Measurements from ENCODE around the gene CFAP65.

Gene CFAP65

DNA sequence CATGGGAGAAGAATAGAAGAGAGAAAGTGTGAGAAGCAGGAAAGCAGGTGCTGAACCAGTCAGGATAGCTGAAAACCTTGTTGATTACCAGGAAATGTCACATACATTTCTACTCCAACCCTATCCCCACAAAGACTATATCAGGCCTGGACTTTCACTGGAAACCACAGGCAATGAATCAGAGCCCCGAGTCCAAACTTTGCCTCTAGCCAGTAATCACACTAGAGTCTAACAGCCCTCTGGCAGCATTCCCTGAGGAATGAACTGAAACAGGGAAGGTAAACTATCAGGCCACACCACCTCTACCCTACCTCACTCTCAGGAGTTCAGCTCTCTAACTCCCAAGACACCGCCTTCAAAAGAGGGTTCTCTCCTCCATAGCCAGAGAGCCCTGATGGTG lies 38.1 kb upstream of the CFAP65 start:
- H3K9me3 ChIP-seq (ENCODE audit: control insufficient read depth, low read length), result no peaks in the 10 kb centered on the region
- no peak overlapping the region for H3K27ac ChIP-seq (ENCODE audit: low read depth, low read length, severe bottlenecking)
- WGBS, 2 experiments (ENCODE audit: insufficient coverage in 2 of 2), result 77 to 100% methylated on average over 2 of the region's 2 CpGs
- no peak overlapping the region for H3K4me3 ChIP-seq (ENCODE audit: extremely low read depth, insufficient read depth, low read length, poor library complexity, severe bottlenecking)
- peaks cover 18% of the 10 kb centered on the region for H3K36me3 ChIP-seq (ENCODE audit: control insufficient read depth, insufficient read depth, low read length)
- H3K4me1 ChIP-seq (ENCODE audit: control insufficient read depth, insufficient read depth, low read length, poor library complexity, severe bottlenecking), result no peaks in the 10 kb centered on the region

DNA sequence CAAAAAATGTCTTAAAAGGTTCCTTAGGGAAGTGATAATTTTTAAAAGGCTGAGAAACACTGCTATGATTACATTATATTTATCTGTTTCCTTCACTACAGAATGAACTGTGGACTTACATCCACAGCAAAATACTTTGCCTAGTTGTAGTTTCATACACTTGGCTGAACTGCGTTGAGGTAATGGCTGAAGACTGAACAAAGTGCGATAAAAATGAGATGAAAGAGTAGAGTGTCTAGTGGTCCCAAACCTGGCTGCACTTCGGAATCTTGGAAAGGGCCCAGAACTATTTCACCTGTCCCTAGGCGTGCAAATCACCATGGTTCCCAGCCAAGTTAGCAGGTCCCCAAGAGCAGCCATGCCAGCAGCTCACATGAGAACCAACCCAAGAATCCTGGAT lies 37.6 kb upstream of the CFAP65 start:
- Histone ChIP-seq H3K4me1 (ENCODE audit: control insufficient read depth, insufficient read depth, low read length, poor library complexity, severe bottlenecking) (no peaks in the 10 kb centered on the region), H3K9me3 (ENCODE audit: control insufficient read depth, low read length) (no peaks in the 10 kb centered on the region), H3K27ac (ENCODE audit: low read depth, low read length, severe bottlenecking) (no peak overlapping the region), H3K4me3 (ENCODE audit: extremely low read depth, insufficient read depth, low read length, poor library complexity, severe bottlenecking) (no peak overlapping the region), H3K36me3 (ENCODE audit: control insufficient read depth, insufficient read depth, low read length) (peaks cover 18% of the 10 kb centered on the region)
- WGBS, 2 experiments (ENCODE audit: insufficient coverage in 2 of 2), result 100% methylated on average over 1 to 4 of the region's 4 CpGs

DNA sequence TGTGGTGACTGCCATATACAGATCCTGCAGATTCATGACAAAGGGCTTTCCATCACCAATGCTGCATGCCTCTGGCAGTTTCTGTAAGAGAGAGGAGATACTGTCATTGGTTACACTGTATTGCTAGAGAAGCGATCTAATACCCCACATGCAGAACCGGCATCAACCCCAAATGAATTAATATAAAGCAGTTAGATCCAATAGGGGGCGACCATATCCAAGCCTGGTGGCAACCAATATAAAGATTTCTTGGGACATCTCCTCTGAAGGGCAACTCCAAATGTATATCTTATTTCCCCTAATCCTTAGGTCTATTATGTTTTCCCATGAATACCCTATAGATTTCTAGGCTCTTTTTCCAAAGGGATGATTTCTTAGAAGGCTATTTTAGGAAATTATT lies 36.8 kb upstream of the CFAP65 start:
- Histone ChIP-seq H3K4me1 (ENCODE audit: control insufficient read depth, insufficient read depth, low read length, poor library complexity, severe bottlenecking) (peaks cover 5% of the 10 kb centered on the region), H3K4me3 (ENCODE audit: extremely low read depth, insufficient read depth, low read length, poor library complexity, severe bottlenecking) (no peak overlapping the region), H3K27ac (ENCODE audit: low read depth, low read length, severe bottlenecking) (no peak overlapping the region), H3K9me3 (ENCODE audit: control insufficient read depth, low read length) (no peaks in the 10 kb centered on the region), H3K36me3 (ENCODE audit: control insufficient read depth, insufficient read depth, low read length) (peaks cover 18% of the 10 kb centered on the region)
- 60 to 75% methylated on average over 1 of the region's 3 CpGs for WGBS, 2 experiments (ENCODE audit: insufficient coverage in 2 of 2)

DNA sequence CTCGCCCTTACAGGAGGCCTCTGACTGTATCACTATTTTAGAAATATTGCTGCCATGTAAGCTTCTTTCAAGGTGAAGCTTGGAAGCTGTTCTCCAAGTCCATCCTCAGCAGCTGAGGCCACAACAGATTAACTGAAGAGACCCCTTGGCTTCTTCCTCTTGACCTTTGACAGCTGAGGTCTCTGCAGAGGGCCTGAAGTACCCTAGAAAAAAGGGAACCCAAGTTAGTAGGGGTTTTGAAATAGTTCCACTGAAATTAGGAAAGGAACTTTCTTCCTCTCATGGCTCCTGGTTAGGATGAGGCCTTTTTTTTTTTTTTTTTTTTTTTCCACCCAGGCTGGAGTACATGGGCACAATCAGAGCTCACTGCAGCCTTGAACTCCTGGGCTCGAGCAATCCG lies 34.9 kb upstream of the CFAP65 start:
- Histone ChIP-seq H3K36me3 (ENCODE audit: control insufficient read depth, insufficient read depth, low read length) (peaks cover 18% of the 10 kb centered on the region), H3K4me1 (ENCODE audit: control insufficient read depth, insufficient read depth, low read length, poor library complexity, severe bottlenecking) (peaks cover 5% of the 10 kb centered on the region), H3K9me3 (ENCODE audit: control insufficient read depth, low read length) (no peaks in the 10 kb centered on the region), H3K27ac (ENCODE audit: low read depth, low read length, severe bottlenecking) (no peak overlapping the region), H3K4me3 (ENCODE audit: extremely low read depth, insufficient read depth, low read length, poor library complexity, severe bottlenecking) (no peak overlapping the region)
- 72 to 90% methylated on average over 2 to 3 of the region's 3 CpGs for WGBS, 2 experiments (ENCODE audit: insufficient coverage in 2 of 2)

DNA sequence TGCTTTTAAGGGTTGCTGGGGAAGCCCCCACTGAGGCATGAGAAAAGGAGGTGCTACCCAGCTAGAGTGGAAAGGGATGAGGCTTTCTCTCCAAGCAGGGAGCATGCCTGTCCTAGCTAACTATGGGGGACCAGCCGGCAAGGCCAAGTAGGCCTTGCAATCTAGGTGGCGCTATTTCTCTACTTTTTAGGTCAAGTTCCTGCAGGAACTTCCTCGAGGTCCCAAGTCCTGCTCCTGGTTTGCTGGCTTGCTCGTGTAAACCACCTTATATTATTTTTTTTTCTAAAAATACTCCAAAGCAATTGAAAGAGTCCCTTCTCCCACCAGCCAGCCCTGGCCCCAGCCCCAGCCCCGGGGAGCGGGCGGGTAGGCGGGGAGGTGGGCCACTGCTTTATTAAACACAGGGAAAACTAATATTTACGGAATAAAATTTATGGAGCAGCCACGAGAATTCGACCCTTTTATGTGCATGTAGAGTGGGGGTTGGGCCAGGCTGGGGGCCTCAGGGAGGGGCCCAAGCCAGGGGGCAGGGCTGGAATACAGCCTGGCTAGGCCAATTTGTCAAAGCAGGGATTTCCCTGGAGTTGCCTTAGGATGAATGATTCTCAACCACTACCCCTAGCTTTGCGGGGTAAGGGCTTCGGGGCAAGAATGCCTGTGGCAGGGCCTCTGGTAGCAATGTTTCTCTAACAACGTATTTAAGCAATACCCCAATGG lies 32.3 kb upstream of the CFAP65 start:
- Histone ChIP-seq H3K36me3 (ENCODE audit: control insufficient read depth, insufficient read depth, low read length) (peaks cover 18% of the 10 kb centered on the region), H3K9me3 (ENCODE audit: control insufficient read depth, low read length) (no peaks in the 10 kb centered on the region), H3K4me1 (ENCODE audit: control insufficient read depth, insufficient read depth, low read length, poor library complexity, severe bottlenecking) (peaks cover 5% of the 10 kb centered on the region), H3K4me3 (ENCODE audit: extremely low read depth, insufficient read depth, low read length, poor library complexity, severe bottlenecking) (no peak overlapping the region), H3K27ac (ENCODE audit: low read depth, low read length, severe bottlenecking) (no peak overlapping the region)
- WGBS, 2 experiments (ENCODE audit: insufficient coverage in 2 of 2), result 13 to 44% methylated on average over 4 to 9 of the region's 14 CpGs

DNA sequence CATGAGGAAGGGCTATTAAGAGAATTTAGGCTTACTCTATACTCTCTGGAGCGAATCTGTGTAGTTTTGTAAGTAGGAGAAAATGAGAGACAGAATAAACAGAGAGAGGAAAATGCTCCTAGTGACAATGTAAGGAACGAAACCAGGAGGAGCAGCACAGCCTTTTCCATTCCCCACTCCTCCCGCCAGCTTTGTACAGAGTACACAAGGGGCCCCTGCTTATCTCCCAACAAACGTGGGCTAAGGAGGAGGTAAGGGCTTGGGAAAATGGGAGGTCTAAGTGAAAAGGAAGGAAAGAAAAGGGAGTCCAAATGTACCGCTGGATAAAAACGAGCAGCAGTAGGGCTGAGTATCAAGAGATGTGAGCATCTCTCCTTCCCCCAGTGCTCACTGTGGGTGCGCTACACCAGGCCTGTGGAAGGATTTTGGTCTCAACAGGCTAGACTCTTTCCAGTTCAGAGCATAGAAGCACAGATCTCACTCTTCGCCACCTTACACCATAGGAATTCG lies 31.5 kb upstream of the CFAP65 start:
- no peak overlapping the region for H3K4me3 ChIP-seq (ENCODE audit: extremely low read depth, insufficient read depth, low read length, poor library complexity, severe bottlenecking)
- peaks cover 5% of the 10 kb centered on the region for H3K4me1 ChIP-seq (ENCODE audit: control insufficient read depth, insufficient read depth, low read length, poor library complexity, severe bottlenecking)
- H3K27ac ChIP-seq (ENCODE audit: low read depth, low read length, severe bottlenecking), result no peak overlapping the region
- 79 to 100% methylated on average over 2 to 4 of the region's 9 CpGs for WGBS, 2 experiments (ENCODE audit: insufficient coverage in 2 of 2)
- peaks cover 17% of the 10 kb centered on the region for H3K36me3 ChIP-seq (ENCODE audit: control insufficient read depth, insufficient read depth, low read length)
- no peaks in the 10 kb centered on the region for H3K9me3 ChIP-seq (ENCODE audit: control insufficient read depth, low read length)

DNA sequence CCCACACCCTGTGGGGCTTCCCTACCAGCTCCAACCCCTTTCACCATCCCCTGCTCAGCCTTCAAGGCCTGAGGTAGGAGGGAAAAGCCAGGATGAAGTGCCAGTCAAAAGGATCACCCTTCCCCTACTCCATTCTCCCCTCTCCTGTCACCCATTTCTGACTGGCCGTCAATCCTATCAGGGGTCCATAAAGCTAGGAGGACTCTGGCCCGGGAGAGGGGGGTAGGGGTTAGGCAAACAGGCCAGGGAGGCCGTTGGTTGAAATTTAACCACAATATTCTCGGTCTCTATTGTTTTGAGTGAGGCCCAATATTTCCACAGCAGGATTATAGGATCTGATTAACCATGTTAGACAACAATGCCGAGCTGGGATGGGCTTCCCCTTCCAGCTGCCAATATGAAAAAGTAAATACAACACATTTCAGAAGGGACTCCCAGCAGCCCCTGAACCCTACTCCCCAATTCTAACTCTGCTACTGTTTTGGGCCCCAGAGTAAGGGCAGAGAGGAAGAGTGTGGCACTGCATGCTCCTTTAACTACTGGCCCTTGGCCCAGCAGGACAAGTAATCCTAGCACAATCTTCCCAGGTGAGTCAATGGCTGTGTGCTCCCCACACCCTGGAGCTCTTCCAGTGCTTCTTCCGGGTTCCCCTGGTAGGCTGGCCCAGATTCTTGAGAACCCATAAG lies 30.0 kb upstream of the CFAP65 start:
- peaks cover 5% of the 10 kb centered on the region for H3K36me3 ChIP-seq (ENCODE audit: control insufficient read depth, insufficient read depth, low read length)
- no peaks in the 10 kb centered on the region for H3K9me3 ChIP-seq (ENCODE audit: control insufficient read depth, low read length)
- H3K4me1 ChIP-seq (ENCODE audit: control insufficient read depth, insufficient read depth, low read length, poor library complexity, severe bottlenecking), result peaks cover 5% of the 10 kb centered on the region
- 93 to 96% methylated on average over 4 to 5 of the region's 6 CpGs for WGBS, 2 experiments (ENCODE audit: insufficient coverage in 2 of 2)
- no peak overlapping the region for H3K27ac ChIP-seq (ENCODE audit: low read depth, low read length, severe bottlenecking)
- H3K4me3 ChIP-seq (ENCODE audit: extremely low read depth, insufficient read depth, low read length, poor library complexity, severe bottlenecking), result no peak overlapping the region

DNA sequence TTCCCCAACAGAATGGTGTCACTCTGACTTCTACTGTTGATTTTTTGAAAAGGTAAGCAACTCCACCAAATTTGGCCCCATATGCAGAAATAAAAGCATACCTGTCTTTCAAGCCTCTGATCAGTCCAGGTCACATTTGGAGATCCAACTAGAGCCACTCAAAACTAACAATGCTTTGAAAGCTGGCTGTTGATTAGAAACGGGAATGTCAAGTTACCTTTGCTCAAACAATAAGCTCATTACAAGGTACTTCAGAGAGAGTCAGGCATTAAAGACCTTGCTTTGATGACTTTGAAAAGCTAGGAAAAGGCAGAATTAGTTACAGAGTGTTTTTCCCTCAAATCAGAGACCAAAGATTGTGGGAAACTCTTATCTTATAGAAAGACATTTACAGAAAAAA lies 24.2 kb upstream of the CFAP65 start:
- Histone ChIP-seq H3K4me1 (ENCODE audit: control insufficient read depth, insufficient read depth, low read length, poor library complexity, severe bottlenecking) (peaks cover 2% of the 10 kb centered on the region), H3K27ac (ENCODE audit: low read depth, low read length, severe bottlenecking) (no peak overlapping the region)
- no CpG with 5 or more reads among the region's 1 CpG for WGBS, 2 experiments (ENCODE audit: insufficient coverage in 2 of 2)

DNA sequence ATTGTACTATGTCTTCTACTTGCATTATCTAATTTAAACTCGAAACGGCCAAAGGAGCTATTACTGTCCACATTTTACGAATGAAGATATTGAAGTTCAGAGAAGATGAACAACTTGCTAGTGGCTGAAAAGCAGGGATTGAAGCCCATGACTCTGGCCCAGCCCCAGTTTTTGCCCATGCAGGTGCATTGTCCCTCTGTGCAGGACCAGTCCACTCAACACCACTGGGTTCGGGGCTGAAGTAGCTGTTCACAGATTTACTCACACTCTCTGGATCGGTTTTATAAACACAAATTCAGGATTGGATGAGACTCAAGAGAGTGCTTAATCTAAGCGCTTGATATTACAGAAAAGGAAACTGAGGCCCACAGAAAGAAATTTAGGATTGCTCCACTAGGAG lies 20.8 kb upstream of the CFAP65 start:
- 77 to 80% methylated on average over 3 to 5 of the region's 6 CpGs for WGBS, 2 experiments (ENCODE audit: insufficient coverage in 2 of 2)
- H3K4me3 ChIP-seq (ENCODE audit: extremely low read depth, insufficient read depth, low read length, poor library complexity, severe bottlenecking), result no peak overlapping the region
- H3K27ac ChIP-seq (ENCODE audit: low read depth, low read length, severe bottlenecking), result no peak overlapping the region
- no peaks in the 10 kb centered on the region for H3K36me3 ChIP-seq (ENCODE audit: control insufficient read depth, insufficient read depth, low read length)
- H3K9me3 ChIP-seq (ENCODE audit: control insufficient read depth, low read length), result no peaks in the 10 kb centered on the region
- H3K4me1 ChIP-seq (ENCODE audit: control insufficient read depth, insufficient read depth, low read length, poor library complexity, severe bottlenecking), result peaks cover 12% of the 10 kb centered on the region

More for the DNA sequence above, 24.2 kb upstream of the CFAP65 start:
- no peaks in the 10 kb centered on the region for H3K9me3 ChIP-seq (ENCODE audit: control insufficient read depth, low read length)
- no peaks in the 10 kb centered on the region for H3K36me3 ChIP-seq (ENCODE audit: control insufficient read depth, insufficient read depth, low read length)
- H3K4me3 ChIP-seq (ENCODE audit: extremely low read depth, insufficient read depth, low read length, poor library complexity, severe bottlenecking), result no peak overlapping the region

DNA sequence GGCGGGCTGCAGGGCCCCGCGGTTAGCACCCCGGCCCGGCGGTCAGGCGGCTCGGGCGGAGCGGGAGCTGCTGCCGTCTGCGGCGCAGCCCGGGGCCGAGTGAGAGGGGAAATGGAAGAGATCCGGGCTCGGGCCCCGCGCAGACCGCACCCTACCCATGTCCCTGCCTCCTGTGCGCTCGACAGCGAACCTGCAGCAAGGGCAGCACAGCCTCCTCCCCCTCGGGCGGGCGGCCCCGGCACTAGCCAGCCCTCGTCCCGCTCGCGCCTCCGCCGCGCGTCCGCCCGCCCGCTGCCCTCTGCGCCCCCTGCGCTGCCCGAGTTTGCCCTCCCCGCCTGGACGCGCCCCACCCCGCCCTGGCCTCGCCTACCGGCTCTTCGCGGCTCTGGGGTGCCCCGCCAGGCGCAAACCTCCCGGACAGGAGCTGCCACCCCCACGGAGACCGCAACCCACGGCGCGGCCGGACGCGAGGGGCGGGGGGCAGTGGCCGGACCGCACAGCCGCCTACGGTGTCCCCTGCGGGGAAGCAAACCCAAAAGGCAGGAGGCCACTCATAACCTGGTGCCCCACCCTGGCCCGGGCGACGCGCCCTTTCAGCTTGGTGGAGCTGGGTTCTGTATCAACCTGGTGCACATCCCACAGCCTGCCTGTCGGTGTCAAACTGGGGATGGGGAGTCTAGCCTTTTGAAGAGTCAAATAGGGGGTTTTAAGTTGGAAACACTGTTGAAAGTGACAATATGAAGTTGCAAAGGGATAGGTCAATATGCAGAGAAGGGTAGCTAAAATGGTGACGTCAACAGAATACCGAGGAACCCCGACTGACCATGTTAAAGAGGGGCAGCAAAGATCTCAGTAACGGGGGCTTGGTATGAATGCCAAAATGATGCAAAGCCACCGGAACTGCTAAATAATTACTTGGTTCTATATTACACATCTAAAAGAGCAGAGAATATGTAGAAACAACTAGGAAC lies 19.8 kb upstream of the CFAP65 start, which contains the start of gene IHH:
TSS of gene IHH (minus strand) at position 101 of the 971 bp plus-strand sequence. CDS start 454 bp downstream, outside the sequence.
- WGBS, 2 experiments (ENCODE audit: insufficient coverage in 2 of 2), result 2 to 4% methylated on average over 39 to 71 of the region's 76 CpGs

More for the DNA sequence above, 19.8 kb upstream of the CFAP65 start, which contains the start of gene IHH:
- Histone ChIP-seq H3K9me3 (ENCODE audit: control insufficient read depth, low read length) (no peaks in the 10 kb centered on the region), H3K36me3 (ENCODE audit: control insufficient read depth, insufficient read depth, low read length) (no peaks in the 10 kb centered on the region), H3K4me1 (ENCODE audit: control insufficient read depth, insufficient read depth, low read length, poor library complexity, severe bottlenecking) (peaks cover 12% of the 10 kb centered on the region), H3K27ac (ENCODE audit: low read depth, low read length, severe bottlenecking) (no peak within 1 kb of the TSS), H3K4me3 (ENCODE audit: extremely low read depth, insufficient read depth, low read length, poor library complexity, severe bottlenecking) (peak within 1 kb of the TSS; percentile 9)
